CD4-positive, alpha-beta memory T cell (primary cell): ENCODE data around the gene ATXN1. TPM values are rescaled to one million over a fixed set of nuclear protein-coding genes. Genes with fewer than 3 reads are reported as not detected.

Experiments used
- CTCF ChIA-PET: fragments of 350-600 bp; sonication (Branson Sonifier 250); formaldehyde crosslinking; loops from one replicate; lab custom pipeline; 2021; ENCODE audit warnings: inconsistent platforms; ENCODE audit not compliant: partially characterized antibody; lab: Charles Lee
- POLR2A ChIA-PET: fragments of 350-600 bp; sonication (Branson Sonifier 250); formaldehyde crosslinking; loops from one replicate; lab custom pipeline; 2021; ENCODE audit not compliant: partially characterized antibody; lab: Charles Lee
- DNase-seq, 5 donors: peaks; one replicate each; pipeline versions ENCODE4 v3.0.0 to v3.0.0-alpha.2; 2020 to 2022; ENCODE audit warnings: mixed read lengths in 1 of 5
- H3K27ac ChIP-seq: one replicate; pipeline ENCODE4 v1.7.0; 2013; ENCODE audit warnings: low read depth, low read length
- H3K27me3 ChIP-seq: 2 replicates; pipeline ENCODE4 v1.7.0; 2013; ENCODE audit warnings: mild to moderate bottlenecking, low read length, moderate library complexity; ENCODE audit not compliant: insufficient read depth
- H3K36me3 ChIP-seq: 2 replicates; pipeline ENCODE4 v1.7.0; 2013; ENCODE audit warnings: mild to moderate bottlenecking, low read length, moderate library complexity; ENCODE audit not compliant: insufficient read depth
- H3K4me1 ChIP-seq: 2 replicates; pipeline ENCODE4 v1.7.0; 2013; ENCODE audit warnings: mild to moderate bottlenecking, low read length, moderate library complexity; ENCODE audit not compliant: insufficient read depth
- H3K4me3 ChIP-seq, 2 donors: one replicate each; pipeline ENCODE4 v1.7.0; 2013; ENCODE audit warnings: low read length in 2 of 2, mild to moderate bottlenecking in 1 of 2
- H3K9me3 ChIP-seq, 2 donors: one replicate each; pipeline ENCODE4 v1.7.0; 2013; ENCODE audit warnings: low read length in 2 of 2, control low read depth in 1 of 2; ENCODE audit not compliant: control insufficient read depth in 1 of 2
- H3K27ac Mint-ChIP-seq, 7 donors: one replicate each; pipeline ENCODE4 v1.8.0; 2020 to 2021; ENCODE audit warnings: mixed read lengths in 7 of 7, mild to moderate bottlenecking in 6 of 7, inconsistent platforms in 3 of 7, moderate library complexity in 3 of 7
- H3K27me3 Mint-ChIP-seq, 2 donors: one replicate each; pipeline ENCODE4 v1.8.0; 2020 to 2021; ENCODE audit warnings: mixed read lengths in 2 of 2
- H3K36me3 Mint-ChIP-seq, 2 donors: one replicate each; pipeline ENCODE4 v1.8.0; 2020 to 2021; ENCODE audit warnings: mixed read lengths in 2 of 2, inconsistent platforms in 1 of 2, mild to moderate bottlenecking in 1 of 2
- H3K4me1 Mint-ChIP-seq, 4 donors: one replicate each; pipeline ENCODE4 v1.8.0; 2020 to 2021; ENCODE audit warnings: mixed read lengths in 4 of 4, mild to moderate bottlenecking in 1 of 4
- H3K4me3 Mint-ChIP-seq, 8 donors: one replicate each; pipeline ENCODE4 v1.8.0; 2020 to 2021; ENCODE audit warnings: mixed read lengths in 8 of 8, mild to moderate bottlenecking in 7 of 8, moderate library complexity in 6 of 8, inconsistent platforms in 3 of 8
- H3K9me3 Mint-ChIP-seq, 8 donors: one replicate each; pipeline ENCODE4 v1.8.0; 2020 to 2021; ENCODE audit warnings: mixed read lengths in 8 of 8, mild to moderate bottlenecking in 5 of 8, inconsistent platforms in 3 of 8, moderate library complexity in 1 of 8
- intact Hi-C: fragments of 100-400 bp; cut with micrococcal nuclease; formaldehyde crosslinking; loops from one replicate; pipeline ENCODE4 v1.15.1; 2023
- polyA plus RNA-seq, 2 donors: library from polyadenylated mRNA; unstranded; fragments of 300-500 nt; fragmentation: Illumina TruSeq; gene quantifications; one replicate each; pipeline ENCODE4 v1.2.3, GENCODE V29; 2021
- total RNA-seq, 2 experiments: library from RNA; stranded (reverse); gene quantifications; one replicate each; pipeline ENCODE4 v1.2.3, GENCODE V29; 2021

ATXN1 gene
- total and polyA plus RNA-seq, 4 experiments from 2014 or later, result 10.5 to 97.4 (median 56.9) TPM

GRCh38 chr6:16418151-16418550, 343.1 kb downstream of the ATXN1 start:
- Histone ChIP-seq H3K4me1 (peaks cover 64% of the 10 kb centered on the region), H3K27me3 (no peaks in the 10 kb centered on the region), H3K27ac (no peak overlapping the region), H3K9me3 (no peaks in the 10 kb centered on the region), H3K36me3 (no peaks in the 10 kb centered on the region), H3K4me3 (no peak overlapping the region)
- Mint-ChIP-seq H3K36me3 (peaks cover 0 to 1% of the 10 kb centered on the region in 2 donors), H3K4me3 (no peak overlapping the region), H3K27me3 (no peaks in the 10 kb centered on the region), H3K4me1 (peaks cover 65 to 71% (median 68%) of the 10 kb centered on the region in 4 donors), H3K9me3 (no peaks in the 10 kb centered on the region), H3K27ac (peak overlapping the region in 1 of 7 donors; percentile 14)
- DNase-seq, result no peak
- ChIA-PET CTCF (interaction anchor here (1.4 kb wide), 1 partner anchor 9 kb away, joined by 6 read pairs; no protein-coding TSS in a partner anchor), POLR2A (interaction anchor here (1.1 to 1.3 kb wide), 2 partner anchors 17 to 20 kb away, joined by 3 to 4 read pairs; no protein-coding TSS in a partner anchor)
- intact Hi-C loops, result no loop called here

- POLR2A ChIA-PET, result interaction anchor here (1.7 kb wide), 1 partner anchor 346 kb away, joined by 3 read pairs; no protein-coding TSS in a partner anchor
- DNase-seq, result no peak
- peaks cover 0 to under 1% of the 10 kb centered on the region in 2 donors for H3K36me3 Mint-ChIP-seq
- peak overlapping the region in 3 of 8 donors; percentile 3 to 21 (median 19) for H3K4me3 Mint-ChIP-seq
- Histone ChIP-seq H3K4me3 (no peak overlapping the region), H3K9me3 (no peaks in the 10 kb centered on the region), H3K36me3 (no peaks in the 10 kb centered on the region), H3K27me3 (no peaks in the 10 kb centered on the region), H3K27ac (peak overlapping the region; percentile 15), H3K4me1 (peaks cover 48% of the 10 kb centered on the region)
- no peaks in the 10 kb centered on the region for H3K27me3 Mint-ChIP-seq
- CTCF ChIA-PET, result interaction anchor here (1.0 to 1.6 kb wide), 3 partner anchors 14 to 317 kb away, joined by 3 to 7 read pairs (median 4); no protein-coding TSS in a partner anchor
- intact Hi-C loops, result no loop called here
- H3K27ac Mint-ChIP-seq, result peak overlapping the region; percentile 15 to 87 (median 66)
- H3K9me3 Mint-ChIP-seq, result no peaks in the 10 kb centered on the region
- peaks cover 52 to 63% (median 56%) of the 10 kb centered on the region in 4 donors for H3K4me1 Mint-ChIP-seq
Measured at GRCh38 chr6:16415677-16416076, 345.6 kb downstream of the ATXN1 start.

DNA sequence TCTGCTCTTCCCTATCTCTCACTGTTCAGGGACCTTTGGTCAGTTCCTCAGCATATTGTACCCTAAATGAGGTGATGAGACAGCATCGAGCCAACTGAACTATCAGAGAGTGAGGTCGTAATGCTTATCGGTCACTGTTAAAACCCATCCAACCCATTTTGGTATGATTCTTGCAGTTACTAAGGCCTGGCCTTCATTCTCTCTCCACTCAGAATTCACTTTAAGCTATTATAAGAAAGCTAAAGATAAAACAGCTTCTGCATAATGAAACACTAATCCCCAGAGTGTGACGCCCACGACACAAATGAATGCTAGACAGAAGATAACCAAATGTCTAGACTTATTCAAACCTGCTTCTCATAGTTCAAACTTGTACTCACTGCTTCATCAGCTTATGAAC, 347.1 kb downstream of the ATXN1 start:
- Histone ChIP-seq H3K27ac (peak overlapping the region; percentile 66), H3K9me3 (no peaks in the 10 kb centered on the region), H3K4me3 (peak overlapping the region in 1 of 2 donors; percentile 39), H3K36me3 (no peaks in the 10 kb centered on the region), H3K27me3 (no peaks in the 10 kb centered on the region), H3K4me1 (peaks cover 34% of the 10 kb centered on the region)
- intact Hi-C loops, result loop anchor here (5.0 kb wide), 2 partner anchors 298 to 348 kb away; partner anchors contain the start of gene ATXN1
- POLR2A ChIA-PET, result interaction anchor here (1.0 to 1.7 kb wide), 5 partner anchors 10 to 348 kb away, joined by 3 to 10 read pairs (median 3); no protein-coding TSS in a partner anchor
- H3K4me1 Mint-ChIP-seq, result peaks cover 45 to 63% (median 52%) of the 10 kb centered on the region in 4 donors
- H3K4me3 Mint-ChIP-seq, result peak overlapping the region; percentile 84 to 95 (median 90)
- H3K27ac Mint-ChIP-seq, result peak overlapping the region; percentile 90 to 96 (median 93)
- peaks cover 0 to 2% (median 0%) of the 10 kb centered on the region in 8 donors for H3K9me3 Mint-ChIP-seq
- H3K36me3 Mint-ChIP-seq, result peaks cover 1 to 4% of the 10 kb centered on the region in 2 donors
- H3K27me3 Mint-ChIP-seq, result no peaks in the 10 kb centered on the region
- CTCF ChIA-PET, result interaction anchor here (0.7 to 1.7 kb wide), 13 partner anchors 9 to 357 kb away, joined by 3 to 9 read pairs (median 5); no protein-coding TSS in a partner anchor
- DNase-seq, result peak in 1 of 5 donors; percentile 71

- peak overlapping the region; percentile 66 for H3K27ac ChIP-seq
- peaks cover 29% of the 10 kb centered on the region for H3K4me1 ChIP-seq
- H3K27ac Mint-ChIP-seq, result peak overlapping the region; percentile 90 to 96 (median 93)
- peak overlapping the region in 1 of 2 donors; percentile 39 for H3K4me3 ChIP-seq
- H3K4me3 Mint-ChIP-seq, result peak overlapping the region; percentile 84 to 95 (median 90)
- H3K27me3 Mint-ChIP-seq, result no peaks in the 10 kb centered on the region
- peaks cover 3 to 4% of the 10 kb centered on the region in 2 donors for H3K36me3 Mint-ChIP-seq
- peaks cover 41 to 63% (median 52%) of the 10 kb centered on the region in 4 donors for H3K4me1 Mint-ChIP-seq
- POLR2A ChIA-PET, result interaction anchor here (1.1 to 1.5 kb wide), 2 partner anchors 11 to 22 kb away, joined by 4 to 10 read pairs; no protein-coding TSS in a partner anchor
- no peaks in the 10 kb centered on the region for H3K9me3 ChIP-seq
- no peaks in the 10 kb centered on the region for H3K36me3 ChIP-seq
- CTCF ChIA-PET, result interaction anchor here (0.8 to 1.7 kb wide), 8 partner anchors 10 to 350 kb away, joined by 3 to 9 read pairs (median 5); no protein-coding TSS in a partner anchor
- peak in 4 of 5 donors; percentile 27 to 70 (median 36) for DNase-seq
- intact Hi-C loops, result loop anchor here (5.0 kb wide), 2 partner anchors 299 to 349 kb away; partner anchors contain the start of gene ATXN1
- peaks cover 0 to 2% (median 0%) of the 10 kb centered on the region in 8 donors for H3K9me3 Mint-ChIP-seq
- no peaks in the 10 kb centered on the region for H3K27me3 ChIP-seq
Measured at GRCh38 chr6:16413399-16413798, 347.9 kb downstream of the ATXN1 start.

DNA sequence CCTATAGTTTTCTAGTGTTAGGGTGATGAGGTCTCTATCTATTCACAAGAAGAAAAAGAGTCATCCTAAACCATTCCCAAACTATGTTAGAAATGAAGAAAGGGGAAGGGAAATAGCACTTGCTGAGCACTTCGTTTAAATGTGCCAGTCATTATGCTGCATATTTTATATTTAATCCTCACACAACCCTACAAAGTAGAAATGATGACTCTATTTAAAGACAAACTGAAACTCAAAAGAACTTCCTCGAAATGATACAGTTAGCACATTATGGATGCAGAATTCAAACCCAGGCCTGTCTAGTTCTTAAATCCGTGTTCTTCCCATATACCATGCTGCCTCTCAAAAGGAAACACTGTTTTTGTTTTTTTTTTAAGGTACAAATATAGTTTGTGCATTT, 348.3 kb downstream of the ATXN1 start:
- POLR2A ChIA-PET, result interaction anchor here (1.0 kb wide), 1 partner anchor 11 kb away, joined by 4 read pairs; no protein-coding TSS in a partner anchor

DNA sequence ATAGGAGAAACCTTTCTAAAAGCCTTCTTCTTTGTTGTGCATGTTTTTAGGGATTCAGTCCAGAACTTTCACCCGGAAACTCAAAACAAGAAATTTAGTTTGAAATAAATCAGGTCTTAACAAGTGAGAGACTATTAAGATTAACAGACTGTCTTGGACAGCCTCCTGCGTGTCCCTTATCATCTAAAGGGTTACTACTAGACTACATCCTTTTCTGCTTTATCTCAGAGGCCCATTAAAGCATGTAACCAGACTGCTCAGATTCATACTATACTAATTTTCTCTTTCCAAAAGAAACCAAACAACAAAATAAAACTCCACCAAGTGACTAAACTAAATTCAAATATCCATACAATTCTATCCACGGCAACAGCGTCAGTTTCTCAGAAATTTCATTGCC, 349.1 kb downstream of the ATXN1 start:
- Histone ChIP-seq H3K4me3 (no peak overlapping the region), H3K27me3 (no peaks in the 10 kb centered on the region), H3K36me3 (no peaks in the 10 kb centered on the region), H3K4me1 (peaks cover 29% of the 10 kb centered on the region), H3K9me3 (no peaks in the 10 kb centered on the region), H3K27ac (no peak overlapping the region)
- DNase-seq, result no peak
- POLR2A ChIA-PET, result interaction anchor here (1.0 kb wide), 1 partner anchor 12 kb away, joined by 4 read pairs; no protein-coding TSS in a partner anchor
- Mint-ChIP-seq H3K27me3 (no peaks in the 10 kb centered on the region), H3K4me3 (peak overlapping the region in 4 of 8 donors; percentile 1 to 24 (median 19)), H3K27ac (peak overlapping the region in 6 of 7 donors; percentile 2 to 94 (median 84)), H3K36me3 (peaks cover 6 to 15% of the 10 kb centered on the region in 2 donors), H3K9me3 (peaks cover 0 to 2% (median 0%) of the 10 kb centered on the region in 8 donors), H3K4me1 (peaks cover 41 to 63% (median 53%) of the 10 kb centered on the region in 4 donors)
- intact Hi-C loops, result loop anchor here (5.0 kb wide), 2 partner anchors 300 to 350 kb away; partner anchors contain the start of gene ATXN1
- CTCF ChIA-PET, result interaction anchor here (0.7 to 3.7 kb wide), 3 partner anchors 8 to 80 kb away, joined by 3 to 47 read pairs (median 4); no protein-coding TSS in a partner anchor

More for the DNA sequence above, 348.3 kb downstream of the ATXN1 start:
- peak overlapping the region in 1 of 2 donors; percentile 39 for H3K4me3 ChIP-seq
- H3K9me3 ChIP-seq, result no peaks in the 10 kb centered on the region
- H3K4me1 ChIP-seq, result peaks cover 29% of the 10 kb centered on the region
- no peaks in the 10 kb centered on the region for H3K27me3 ChIP-seq
- intact Hi-C loops, result loop anchor here (5.0 kb wide), 2 partner anchors 299 to 349 kb away; partner anchors contain the start of gene ATXN1
- Mint-ChIP-seq H3K36me3 (peaks cover 3 to 8% of the 10 kb centered on the region in 2 donors), H3K27me3 (no peaks in the 10 kb centered on the region), H3K9me3 (peaks cover 0 to 2% (median 0%) of the 10 kb centered on the region in 8 donors), H3K27ac (peak overlapping the region; percentile 77 to 96 (median 92)), H3K4me1 (peaks cover 41 to 63% (median 52%) of the 10 kb centered on the region in 4 donors), H3K4me3 (peak overlapping the region; percentile 84 to 95 (median 90))
- no peak for DNase-seq
- CTCF ChIA-PET, result interaction anchor here (0.8 to 1.7 kb wide), 3 partner anchors 20 to 99 kb away, joined by 3 to 9 read pairs (median 3); no protein-coding TSS in a partner anchor
- peak overlapping the region; percentile 66 for H3K27ac ChIP-seq
- H3K36me3 ChIP-seq, result no peaks in the 10 kb centered on the region
